GM12878 (cell line): ENCODE results near the gene SESTD1. TPM values are rescaled to one million over a fixed set of nuclear protein-coding genes. Genes with fewer than 3 reads are reported as not detected.

ENCODE experiments used
- ATAC-seq: fragments of 200-7000 bp; cut with Tn5 transposase; 3 replicates; pipeline ENCODE4 v1.9.1; 2020; ENCODE audit warnings: mild to moderate bottlenecking, moderate library complexity
- BruUV-seq: library from RNA; stranded (reverse); fragments of 400-500 nt; replicated peaks from 2 replicates; lab custom pipeline; 2021; lab: Mats Ljungman, UMichigan
- CTCF ChIA-PET: fragments of 300-600 bp; sonication (Branson Sonifier 250); formaldehyde crosslinking; extraction: SDS; loops from one replicate; lab custom pipeline; 2021; ENCODE audit warnings: inconsistent platforms; lab: Yijun Ruan, JAX
- POLR2A ChIA-PET: fragments of 350-600 bp; formaldehyde crosslinking; extraction: SDS; loops from one replicate; lab custom pipeline; 2021; ENCODE audit warnings: inconsistent platforms; lab: Charles Lee
- RAD21 ChIA-PET: fragments of 300-600 bp; sonication (Branson Sonifier 250); formaldehyde crosslinking; loops from one replicate; lab custom pipeline; 2023; ENCODE audit warnings: antibody characterized with exemption; ENCODE audit not compliant: unreplicated experiment; lab: Charles Lee
- SMC1A ChIA-PET: fragments of 300-600 bp; sonication (Branson Sonifier 250); formaldehyde crosslinking; loops from one replicate; lab custom pipeline; 2023; ENCODE audit not compliant: unreplicated experiment, uncharacterized antibody; lab: Charles Lee
- DNase-seq: peaks from one replicate; pipeline ENCODE4 v3.0.0-alpha.2; 2011; ENCODE audit warnings: low read depth, low spot score
- FAIRE-seq: peaks from 3 replicates; lab custom pipeline; 2011; peaks lifted over from hg19 to GRCh38; lab: Jason Lieb, UNC
- H2AFZ ChIP-seq: 2 replicates; pipeline ENCODE4 v1.6.0; 2011; ENCODE audit warnings: low read depth, low read length, control low read depth; ENCODE audit not compliant: control insufficient read depth
- H3K27ac ChIP-seq: 2 replicates; pipeline ENCODE4 v1.5.1; 2011; ENCODE audit warnings: control low read depth; ENCODE audit not compliant: control insufficient read depth, insufficient read depth
- H3K27me3 ChIP-seq, 2 experiments: replicated peaks in 1 of 2; 2 replicates each; pipeline versions ENCODE4 v1.6.0 to v1.6.1; 2011; ENCODE audit warnings: low read length in 1 of 2; ENCODE audit not compliant: control insufficient read depth in 2 of 2, insufficient read depth in 2 of 2
- H3K36me3 ChIP-seq, 2 experiments: 2 replicates each; pipeline ENCODE4 v1.5.1; 2011; ENCODE audit warnings: low read length in 1 of 2; ENCODE audit not compliant: control insufficient read depth in 2 of 2, insufficient read depth in 2 of 2
- H3K4me1 ChIP-seq: 2 replicates; pipeline ENCODE4 v1.6.1; 2011; ENCODE audit warnings: mild to moderate bottlenecking, low read length, moderate library complexity, mixed read lengths; ENCODE audit not compliant: control insufficient read depth, insufficient read depth
- H3K4me2 ChIP-seq: 2 replicates; pipeline ENCODE4 v1.6.0; 2011; ENCODE audit warnings: control low read depth; ENCODE audit not compliant: control insufficient read depth, insufficient read depth
- H3K4me3 ChIP-seq: fragments of 200-600 bp; sonication (generic); 2 replicates; pipeline ENCODE4 v1.5.1; 2016
- H3K79me2 ChIP-seq: 2 replicates; pipeline ENCODE4 v1.6.0; 2011; ENCODE audit warnings: low read length; ENCODE audit not compliant: control insufficient read depth, insufficient read depth
- H3K9ac ChIP-seq: 2 replicates; pipeline ENCODE4 v1.8.0; 2011; ENCODE audit warnings: low read length, control low read depth, mixed read lengths; ENCODE audit not compliant: control insufficient read depth, insufficient read depth
- H3K9me3 ChIP-seq: replicated peaks from 3 replicates; pipeline ENCODE4 v1.5.1; 2011; ENCODE audit warnings: mild to moderate bottlenecking, low read length; ENCODE audit not compliant: control insufficient read depth, insufficient read depth
- H4K20me1 ChIP-seq: 2 replicates; pipeline ENCODE4 v1.6.0; 2011; ENCODE audit not compliant: control insufficient read depth, insufficient read depth
- BRCA1 ChIP-seq: IDR thresholded peaks from 2 replicates; pipeline ENCODE4 v1.6.1; 2011; ENCODE audit warnings: low read depth, low read length, improper control_type of control experiment
- CREM ChIP-seq: IDR thresholded peaks from 2 replicates; pipeline ENCODE4 v1.6.1; 2014; ENCODE audit warnings: antibody characterized with exemption, low read depth
- IRF4 ChIP-seq: IDR thresholded peaks from 2 replicates; pipeline ENCODE4 v1.6.1; 2011; ENCODE audit warnings: low read depth, low read length
- JUND ChIP-seq: IDR thresholded peaks from 2 replicates; pipeline ENCODE4 v1.6.1; 2012; ENCODE audit warnings: low read depth, mild to moderate bottlenecking, low read length, improper control_type of control experiment, moderate library complexity
- MEF2A ChIP-seq: IDR thresholded peaks from 2 replicates; pipeline ENCODE4 v1.6.1; 2011; ENCODE audit warnings: low read depth, mild to moderate bottlenecking, low read length, moderate library complexity; ENCODE audit not compliant: insufficient read depth
- NBN ChIP-seq: fragments of 450-650 bp; IDR thresholded peaks from 2 replicates; pipeline ENCODE4 v1.6.1; 2016
- NR2C2 ChIP-seq: IDR thresholded peaks from 2 replicates; pipeline ENCODE4 v1.6.1; 2011; ENCODE audit warnings: borderline replicate concordance, low read depth; ENCODE audit not compliant: control insufficient read depth, insufficient read length
- RFX5 ChIP-seq: IDR thresholded peaks from 2 replicates; pipeline ENCODE4 v1.6.1; 2011; ENCODE audit warnings: low read depth, low read length, improper control_type of control experiment
- SREBF2 ChIP-seq: IDR thresholded peaks from 2 replicates; pipeline ENCODE4 v1.6.1; 2012; ENCODE audit warnings: mild to moderate bottlenecking, low read length
- SRF ChIP-seq, 2 experiments: IDR thresholded peaks; 2 replicates each; pipeline ENCODE4 v1.6.1; 2011; ENCODE audit warnings: low read depth in 2 of 2, low read length in 2 of 2, mild to moderate bottlenecking in 1 of 2, moderate library complexity in 1 of 2
- TCF3 ChIP-seq: IDR thresholded peaks from 2 replicates; pipeline ENCODE4 v1.6.1; 2012; ENCODE audit warnings: low read depth, mild to moderate bottlenecking, low read length, borderline replicate concordance; ENCODE audit not compliant: insufficient read depth
- ZBTB40 ChIP-seq: fragments of 450-650 bp; IDR thresholded peaks from 2 replicates; pipeline ENCODE4 v1.6.1; 2016; ENCODE audit warnings: mild to moderate bottlenecking, moderate library complexity, borderline replicate concordance
- ZZZ3 ChIP-seq: IDR thresholded peaks from 2 replicates; pipeline ENCODE4 v1.6.1; 2011; ENCODE audit warnings: low read depth; ENCODE audit not compliant: control insufficient read depth, insufficient read length
- WGBS: methylation state at CpG from one replicate; pipeline ENCODE4 v1.1.6; 2016; ENCODE audit warnings: low lambda C conversion rate; ENCODE audit not compliant: insufficient replicate concordance, insufficient coverage; ENCODE audit errors: missing lambda C conversion rate; 5-methylcytosine and 5-hydroxymethylcytosine counted together
- in situ Hi-C: fragments of 300-500 bp; cut with MboI; formaldehyde crosslinking; loops from 9 replicates; pipeline ENCODE4 v1.14.3; 2018; ENCODE audit warnings: mixed read lengths
- intact Hi-C: fragments of 100-400 bp; cut with micrococcal nuclease; formaldehyde crosslinking; loops from one replicate; pipeline ENCODE4 v1.14.2; 2022; ENCODE audit not compliant: unreplicated experiment
- polyA plus RNA-seq, 11 experiments: library from polyadenylated mRNA; depleted of rRNA in 4 of 11; unstranded in 6 of 11; stranded (reverse) in 5 of 11; fragments of >200 nt; fragmentation: Nextera tagmentation in 4 of 11; fragmentation: Illumina TruSeq in 1 of 11; extraction: Ambion mirVana in 4 of 11; extraction: Trizol in 1 of 11; gene quantifications; 1 replicate in 1 of 11; 2 replicates in 10 of 11; pipeline versions ENCODE4 v1.2.1 to v1.2.3, GENCODE V29; 2011 to 2016; ENCODE audit warnings: inconsistent platforms in 2 of 11, missing spikeins in 2 of 11, low read depth in 1 of 11
- total RNA-seq, 4 experiments: library from RNA; depleted of rRNA in 3 of 4; stranded (reverse); fragments of >200 nt in 3 of 4; fragmentation: Illumina TruSeq in 1 of 4; extraction: Trizol in 1 of 4; gene quantifications; 2 replicates each; pipeline versions ENCODE4 v1.2.1 to v1.2.3, GENCODE V29; 2013 to 2021
- TF ChIP-seq, protein P1 (sequence below): IDR thresholded peaks from 2 replicates; pipeline ENCODE4 v1.6.1; 2012; ENCODE audit warnings: mild to moderate bottlenecking, low read depth, low read length
- TF ChIP-seq, protein P2 (sequence below): IDR thresholded peaks from 2 replicates; pipeline ENCODE4 v1.6.1; 2011; ENCODE audit warnings: low read depth, low read length, improper control_type of control experiment, borderline replicate concordance

Gene SESTD1
- total and polyA plus RNA-seq, 10 of the 15 experiments (the other 5 are each of a cell fraction or from before 2014, with no cell fraction given) = 4.4 to 22.7 (median 9.5) TPM

GRCh38 chr2:179272406-179273192, 8.0 kb upstream of the SESTD1 start:
- H3K4me2 ChIP-seq = no peak overlapping the region
- BruUV-seq = no TSS peak
- no peak overlapping the region for H3K4me3 ChIP-seq
- TF ChIP-seq ZZZ3 (no peak), SREBF2 (no peak), RFX5 (no peak), ZBTB40 (no peak), JUND (no peak), CREM (no peak), TCF3 (no peak), BRCA1 (no peak), SRF (IDR thresholded peaks at IDR 0.05; ENCODE audit: low read depth in 2 of 2, low read length in 2 of 2) (no peak), NBN (no peak), MEF2A (no peak), NR2C2 (no peak), IRF4 (no peak)
- TF ChIP-seq, protein P1, sequence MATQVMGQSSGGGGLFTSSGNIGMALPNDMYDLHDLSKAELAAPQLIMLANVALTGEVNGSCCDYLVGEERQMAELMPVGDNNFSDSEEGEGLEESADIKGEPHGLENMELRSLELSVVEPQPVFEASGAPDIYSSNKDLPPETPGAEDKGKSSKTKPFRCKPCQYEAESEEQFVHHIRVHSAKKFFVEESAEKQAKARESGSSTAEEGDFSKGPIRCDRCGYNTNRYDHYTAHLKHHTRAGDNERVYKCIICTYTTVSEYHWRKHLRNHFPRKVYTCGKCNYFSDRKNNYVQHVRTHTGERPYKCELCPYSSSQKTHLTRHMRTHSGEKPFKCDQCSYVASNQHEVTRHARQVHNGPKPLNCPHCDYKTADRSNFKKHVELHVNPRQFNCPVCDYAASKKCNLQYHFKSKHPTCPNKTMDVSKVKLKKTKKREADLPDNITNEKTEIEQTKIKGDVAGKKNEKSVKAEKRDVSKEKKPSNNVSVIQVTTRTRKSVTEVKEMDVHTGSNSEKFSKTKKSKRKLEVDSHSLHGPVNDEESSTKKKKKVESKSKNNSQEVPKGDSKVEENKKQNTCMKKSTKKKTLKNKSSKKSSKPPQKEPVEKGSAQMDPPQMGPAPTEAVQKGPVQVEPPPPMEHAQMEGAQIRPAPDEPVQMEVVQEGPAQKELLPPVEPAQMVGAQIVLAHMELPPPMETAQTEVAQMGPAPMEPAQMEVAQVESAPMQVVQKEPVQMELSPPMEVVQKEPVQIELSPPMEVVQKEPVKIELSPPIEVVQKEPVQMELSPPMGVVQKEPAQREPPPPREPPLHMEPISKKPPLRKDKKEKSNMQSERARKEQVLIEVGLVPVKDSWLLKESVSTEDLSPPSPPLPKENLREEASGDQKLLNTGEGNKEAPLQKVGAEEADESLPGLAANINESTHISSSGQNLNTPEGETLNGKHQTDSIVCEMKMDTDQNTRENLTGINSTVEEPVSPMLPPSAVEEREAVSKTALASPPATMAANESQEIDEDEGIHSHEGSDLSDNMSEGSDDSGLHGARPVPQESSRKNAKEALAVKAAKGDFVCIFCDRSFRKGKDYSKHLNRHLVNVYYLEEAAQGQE = no peak
- TF ChIP-seq, protein P2, sequence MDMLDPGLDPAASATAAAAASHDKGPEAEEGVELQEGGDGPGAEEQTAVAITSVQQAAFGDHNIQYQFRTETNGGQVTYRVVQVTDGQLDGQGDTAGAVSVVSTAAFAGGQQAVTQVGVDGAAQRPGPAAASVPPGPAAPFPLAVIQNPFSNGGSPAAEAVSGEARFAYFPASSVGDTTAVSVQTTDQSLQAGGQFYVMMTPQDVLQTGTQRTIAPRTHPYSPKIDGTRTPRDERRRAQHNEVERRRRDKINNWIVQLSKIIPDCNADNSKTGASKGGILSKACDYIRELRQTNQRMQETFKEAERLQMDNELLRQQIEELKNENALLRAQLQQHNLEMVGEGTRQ = no peak

More at GRCh38 chr2:179272406-179273192, 8.0 kb upstream of the SESTD1 start:
- Histone ChIP-seq H3K9me3 (no peaks in the 10 kb centered on the region), H3K9ac (no peak overlapping the region), H2AFZ (no peak overlapping the region), H3K27me3 (no peaks in the 10 kb centered on the region), H4K20me1 (no peaks in the 10 kb centered on the region), H3K27ac (no peak overlapping the region), H3K36me3 (no peaks in the 10 kb centered on the region), H3K4me1 (no peaks in the 10 kb centered on the region; the same call in 1 of the 2 replicates), H3K79me2 (no peaks in the 10 kb centered on the region)
- in situ Hi-C loops = no loop called here
- ChIA-PET POLR2A (interaction anchor here (1.2 kb wide), 1 partner anchor 9 kb away, joined by 3 read pairs; no protein-coding TSS in a partner anchor), SMC1A (interaction anchor here (0.7 to 1.5 kb wide), 6 partner anchors 10 to 64 kb away, joined by 3 to 5 read pairs (median 4); no protein-coding TSS in a partner anchor), CTCF (interaction anchor here (1.0 to 2.9 kb wide), 3 partner anchors 18 to 511 kb away, joined by 3 to 7 read pairs (median 3); no protein-coding TSS in a partner anchor), RAD21 (interaction anchor here (0.9 to 1.2 kb wide), 2 partner anchors 15 to 41 kb away, joined by 3 read pairs; no protein-coding TSS in a partner anchor)
- DNase-seq (no peak), FAIRE-seq (no peak), ATAC-seq (no peak)
- WGBS = 81% methylated on average over 5 of the region's 5 CpGs
- intact Hi-C loops = no loop called here
